MV-4-11 (cell line): ENCODE results near the gene SLC25A40.
A peak's percentile ranks its signal among the peaks of the same experiment; 100 is the strongest.
"Not testable (repeated sequence)": the region's sequence is repeated elsewhere in the genome, so short reads cannot be mapped to it uniquely, and the experiment has no call there.

Experiments
- DNase-seq: peaks from one replicate; lab custom pipeline; 2025; lab: John Stamatoyannopoulos, UW

Gene SLC25A40

GRCh38 chr7:87872346-87872745, 3.8 kb downstream of the SLC25A40 start:
- no peak for DNase-seq

GRCh38 chr7:87870471-87870870, 5.7 kb downstream of the SLC25A40 start:
- DNase-seq, result no peak

GRCh38 chr7:87866533-87866932, 9.6 kb downstream of the SLC25A40 start:
- DNase-seq, result not testable (repeated sequence)

GRCh38 chr7:87866089-87866488, 10.1 kb downstream of the SLC25A40 start:
- no peak for DNase-seq

- DNase-seq, result peak; percentile 7
Measured at GRCh38 chr7:87858417-87859100, 17.6 kb downstream of the SLC25A40 start.

- no peak for DNase-seq
Measured at GRCh38 chr7:87853237-87853864, 22.8 kb downstream of the SLC25A40 start.

GRCh38 chr7:87852306-87852705, 23.9 kb downstream of the SLC25A40 start:
- no peak for DNase-seq

GRCh38 chr7:87850836-87851593, 25.1 kb downstream of the SLC25A40 start:
- DNase-seq, result no peak

GRCh38 chr7:87837597-87837996, 38.6 kb downstream of the SLC25A40 start:
- DNase-seq, result no peak

- DNase-seq, result no peak
Measured at GRCh38 chr7:87833130-87833529, 43.0 kb downstream of the SLC25A40 start.

GRCh38 chr7:87831097-87831496, 45.1 kb downstream of the SLC25A40 start:
- no peak for DNase-seq

- not testable (repeated sequence) for DNase-seq
Measured at GRCh38 chr7:87828383-87828782, 47.8 kb downstream of the SLC25A40 start.

GRCh38 chr7:87825369-87825768, 50.8 kb downstream of the SLC25A40 start:
- DNase-seq, result peak; percentile 92

GRCh38 chr7:87822056-87822455, 54.1 kb downstream of the SLC25A40 start:
- not testable (repeated sequence) for DNase-seq

- no peak for DNase-seq
Measured at GRCh38 chr7:87818336-87818735, 57.8 kb downstream of the SLC25A40 start.

GRCh38 chr7:87816389-87816788, 59.8 kb downstream of the SLC25A40 start:
- no peak for DNase-seq

- no peak for DNase-seq
Measured at GRCh38 chr7:87810726-87811125, 65.4 kb downstream of the SLC25A40 start.

GRCh38 chr7:87810130-87810529, 66.0 kb downstream of the SLC25A40 start:
- no peak for DNase-seq

- no peak for DNase-seq
Measured at GRCh38 chr7:87806150-87806549, 70.0 kb downstream of the SLC25A40 start.

GRCh38 chr7:87797798-87798403, 78.3 kb downstream of the SLC25A40 start:
- DNase-seq, result peak; percentile 20

- DNase-seq, result no peak
Measured at GRCh38 chr7:87797395-87797794, 78.8 kb downstream of the SLC25A40 start.

GRCh38 chr7:87785368-87785995, 90.7 kb downstream of the SLC25A40 start:
- DNase-seq, result no peak
